ENCODE results near the gene CMSS1. TPM values are rescaled to one million over a fixed set of nuclear protein-coding genes. Genes with fewer than 3 reads are reported as not detected.

Gene CMSS1
- total RNA-seq, 1 donor from 2014 or later, result 17.3 TPM

- no peak for TF ChIP-seq CTCF (IDR thresholded peaks at IDR 0.05)
- Histone ChIP-seq H3K36me3 (no peaks in the 10 kb centered on the region), H3K9me3 (no peaks in the 10 kb centered on the region), H3K27ac (no peak overlapping the region), H3K4me1 (peaks cover 21% of the 10 kb centered on the region), H3K4me3 (no peak overlapping the region), H3K27me3 (ENCODE audit: low read depth) (no peaks in the 10 kb centered on the region)
- no peak for ATAC-seq
- DNase-seq, result no peak
- intact Hi-C loops (cut with DNase I), result no loop called here
Observed at GRCh38 chr3:100207886-100208285, 390.2 kb downstream of the CMSS1 start.

GRCh38 chr3:100209169-100209568 is 391.5 kb downstream of the CMSS1 start:
- no peaks in the 10 kb centered on the region for H3K9me3 ChIP-seq
- H3K4me1 ChIP-seq, result peaks cover 21% of the 10 kb centered on the region
- H3K4me3 ChIP-seq, result no peak overlapping the region
- ATAC-seq (no peak), DNase-seq (no peak)
- intact Hi-C loops (cut with DNase I), result no loop called here
- no peaks in the 10 kb centered on the region for H3K36me3 ChIP-seq
- H3K27ac ChIP-seq, result no peak overlapping the region
- H3K27me3 ChIP-seq (ENCODE audit: low read depth), result no peaks in the 10 kb centered on the region
- no peak for TF ChIP-seq CTCF (IDR thresholded peaks at IDR 0.05)

- H3K4me1 ChIP-seq, result peaks cover 21% of the 10 kb centered on the region
- no peaks in the 10 kb centered on the region for H3K9me3 ChIP-seq
- no peaks in the 10 kb centered on the region for H3K27me3 ChIP-seq (ENCODE audit: low read depth)
- DNase-seq (no peak), ATAC-seq (peak; percentile 16 to 58)
- intact Hi-C loops (cut with DNase I), result no loop called here
- TF ChIP-seq CTCF (IDR thresholded peaks at IDR 0.05), result no peak
- H3K4me3 ChIP-seq, result peak overlapping the region; percentile 7
- peak overlapping the region; percentile 87 for H3K27ac ChIP-seq
- H3K36me3 ChIP-seq, result no peaks in the 10 kb centered on the region
Observed at GRCh38 chr3:100209948-100210771, 392.5 kb downstream of the CMSS1 start.

- ATAC-seq (peak; percentile 72 to 86), DNase-seq (no peak)
- intact Hi-C loops (cut with DNase I), result no loop called here
- Histone ChIP-seq H3K9me3 (no peaks in the 10 kb centered on the region), H3K4me1 (peaks cover 21% of the 10 kb centered on the region), H3K27me3 (ENCODE audit: low read depth) (no peaks in the 10 kb centered on the region), H3K4me3 (no peak overlapping the region), H3K27ac (peak overlapping the region; percentile 87), H3K36me3 (no peaks in the 10 kb centered on the region)
- no peak for TF ChIP-seq CTCF (IDR thresholded peaks at IDR 0.05)
Observed at GRCh38 chr3:100210772-100211135, 393.1 kb downstream of the CMSS1 start.

- DNase-seq (no peak), ATAC-seq (no peak)
- no peaks in the 10 kb centered on the region for H3K9me3 ChIP-seq
- TF ChIP-seq CTCF (IDR thresholded peaks at IDR 0.05), result no peak
- no peak overlapping the region for H3K27ac ChIP-seq
- no peak overlapping the region for H3K4me3 ChIP-seq
- H3K4me1 ChIP-seq, result peaks cover 21% of the 10 kb centered on the region
- no peaks in the 10 kb centered on the region for H3K27me3 ChIP-seq (ENCODE audit: low read depth)
- intact Hi-C loops (cut with DNase I), result no loop called here
- H3K36me3 ChIP-seq, result no peaks in the 10 kb centered on the region
Observed at GRCh38 chr3:100213891-100214573, 396.4 kb downstream of the CMSS1 start.

Measured in lower lobe of right lung (tissue), 2 donors.